ENCODE results near the gene RAB6A.
A peak's percentile ranks its signal among the peaks of the same experiment; 100 is the strongest.
"Not testable (repeated sequence)": the region's sequence is repeated elsewhere in the genome, so short reads cannot be mapped to it uniquely, and the experiment has no call there.

RAB6A gene

DNA sequence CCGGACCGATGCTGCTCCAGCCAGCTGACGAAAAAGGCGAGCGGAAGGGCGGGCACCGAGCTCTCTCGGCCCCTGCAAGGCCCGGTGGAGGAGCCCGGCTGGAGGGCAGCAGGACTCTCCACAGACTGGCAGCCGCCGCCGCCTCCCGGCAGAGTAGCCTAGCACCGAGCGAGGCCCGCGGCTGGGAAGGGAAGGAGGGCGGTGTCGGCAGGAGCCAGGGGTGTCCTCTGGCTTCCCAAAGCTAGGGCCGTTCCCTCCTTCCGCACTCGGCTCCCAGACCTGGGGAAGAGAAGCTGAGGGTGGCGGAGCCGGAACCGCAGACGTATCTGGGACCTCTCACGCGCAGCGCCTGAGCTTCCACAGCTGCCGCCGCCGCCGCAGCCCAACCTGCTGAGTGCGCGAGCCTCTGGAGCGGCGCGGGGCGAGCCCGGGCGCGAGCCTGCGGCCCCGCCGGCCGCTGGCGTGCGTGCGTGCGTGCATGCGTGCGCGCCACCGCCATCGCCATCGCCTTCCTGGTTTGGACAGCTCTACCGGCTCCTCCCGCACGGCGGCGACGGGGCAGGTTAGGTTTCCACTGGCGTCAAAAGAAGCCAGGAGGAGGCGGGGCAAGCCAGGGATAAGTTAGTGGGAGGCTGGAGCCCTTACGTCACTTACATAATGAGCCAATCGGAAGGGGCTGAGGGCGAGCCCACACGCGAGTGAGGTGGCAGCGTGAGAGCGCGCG is at the start of gene RAB6A:
Gene RAB6A (minus strand): TSS at position 396 of the 724 bp plus-strand sequence. CDS start 439 bp downstream, outside the sequence.
- DNase-seq = peak; percentile 99 to 100

DNA sequence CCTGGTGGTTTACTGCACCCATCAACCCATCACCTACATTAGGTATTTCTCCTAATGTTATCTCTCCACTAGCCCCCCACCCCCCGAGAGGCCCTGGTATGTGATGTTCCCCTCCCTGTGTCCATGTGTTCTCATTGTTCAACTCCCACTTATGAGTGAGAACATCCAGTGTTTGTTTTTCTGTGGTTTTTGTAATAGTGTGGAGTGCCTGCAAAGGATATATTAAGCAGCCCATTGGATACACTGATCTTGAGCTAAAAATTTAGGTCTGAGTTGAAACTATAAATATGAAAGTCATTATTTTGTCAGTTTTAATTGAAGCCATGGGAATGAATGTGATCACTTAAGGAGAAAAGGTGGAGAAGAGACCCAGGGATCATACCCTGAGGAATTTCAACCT is 49.8 kb upstream of the RAB6A start:
- DNase-seq = no peak

DNA sequence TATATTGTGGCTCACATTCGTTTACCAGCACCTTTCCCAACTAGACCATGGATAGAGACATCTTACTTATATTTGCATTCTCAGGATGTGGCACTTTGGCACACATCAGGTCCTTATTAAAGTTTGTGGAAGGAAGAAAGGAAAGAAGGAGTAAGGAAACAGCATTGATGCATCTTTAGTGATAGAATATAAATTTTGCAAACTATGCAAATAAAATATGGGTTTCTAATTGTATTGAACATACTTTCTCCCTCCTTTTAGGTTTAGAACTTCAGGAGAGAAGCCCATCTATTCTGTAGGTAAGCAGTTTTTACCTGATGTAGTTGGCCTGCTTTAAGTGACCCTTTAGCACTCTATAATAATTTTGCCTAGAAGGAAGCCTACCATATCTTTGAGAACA is 47.2 kb upstream of the RAB6A start:
- no peak for DNase-seq

DNA sequence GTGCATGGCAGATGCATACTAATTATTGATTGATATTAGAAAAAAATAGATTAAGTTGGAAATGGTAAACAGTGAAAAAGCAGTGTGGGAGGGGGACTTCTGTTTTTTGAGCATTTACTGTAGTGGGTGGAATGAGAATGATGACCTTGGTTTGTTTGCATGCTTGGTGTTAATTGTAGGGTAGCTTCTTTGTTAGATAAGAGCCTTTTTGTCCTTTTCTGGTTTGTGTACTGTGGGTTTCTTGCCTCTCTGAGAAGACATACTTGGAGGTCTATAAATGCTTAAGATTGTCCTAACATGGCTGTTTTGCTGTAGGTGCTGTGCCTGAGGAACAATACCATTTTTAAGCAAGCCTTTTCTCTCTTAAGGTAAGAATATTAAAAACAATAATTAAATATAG is 43.8 kb upstream of the RAB6A start:
- no peak for DNase-seq

DNA sequence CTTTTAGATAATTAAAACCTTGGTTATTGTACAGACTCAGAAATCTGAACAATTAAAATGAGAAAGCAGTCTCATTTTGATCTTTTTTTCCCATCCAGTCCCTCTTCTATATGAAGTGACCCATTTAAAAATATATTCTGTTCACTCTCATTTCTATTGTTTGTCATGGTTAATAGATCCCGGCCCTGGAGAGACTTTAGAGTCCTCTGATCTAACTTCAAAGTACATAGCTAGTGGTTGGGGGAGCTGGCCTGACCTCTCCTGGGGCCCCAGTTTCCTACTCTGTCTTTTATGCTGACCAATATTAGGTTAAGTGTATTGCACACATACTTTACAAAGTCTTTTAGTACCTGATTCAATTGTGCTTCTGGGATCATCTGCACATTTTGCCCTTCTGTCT is 40.3 kb upstream of the RAB6A start:
- DNase-seq = no peak

DNA sequence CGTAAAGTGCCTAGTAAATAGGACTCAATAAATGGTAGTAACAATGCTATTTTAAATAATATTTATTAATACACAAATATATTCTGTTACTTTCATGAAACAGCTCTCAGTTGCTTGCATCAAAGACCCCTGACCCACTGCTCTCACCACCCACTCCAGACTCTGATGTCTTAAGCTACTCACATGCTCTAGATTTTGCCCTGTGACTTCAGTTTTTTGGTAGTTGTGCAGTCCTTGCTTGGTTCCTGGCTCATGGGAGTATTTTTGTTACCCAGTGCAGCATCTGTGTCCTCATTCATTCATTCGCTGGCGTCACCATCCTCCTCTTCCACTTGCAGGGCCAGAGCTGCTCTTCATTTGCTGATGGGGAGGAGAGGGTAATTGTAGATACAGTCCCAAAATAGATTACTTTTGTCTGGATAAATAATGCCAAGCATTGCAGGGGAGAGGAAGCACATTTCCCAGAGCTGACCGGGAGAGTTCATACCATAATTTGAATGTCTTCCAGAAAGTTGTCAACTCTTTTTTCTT is 39.5 kb upstream of the RAB6A start:
- DNase-seq = no peak

DNA sequence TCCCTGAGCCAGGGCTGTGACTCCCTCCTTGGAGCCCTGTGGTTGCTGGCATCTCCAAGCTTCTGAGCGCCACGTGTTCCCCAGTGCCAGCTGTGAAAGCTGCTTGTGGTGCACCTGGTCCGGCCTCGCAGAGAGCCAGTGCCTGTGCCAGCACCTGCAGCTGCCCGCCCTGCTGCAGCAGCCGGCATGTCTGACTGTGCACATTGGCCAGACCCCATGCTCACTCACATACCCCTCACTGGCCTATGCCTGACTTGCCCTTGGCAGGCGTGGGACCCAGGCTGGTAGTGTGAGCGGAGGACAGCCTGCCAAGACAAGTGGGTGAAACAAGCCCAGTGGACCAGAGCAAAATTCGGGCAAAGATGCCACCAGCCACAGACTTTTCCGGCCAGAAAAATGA is 36.6 kb upstream of the RAB6A start:
- peak in 1 of 2 donors; percentile 64 for DNase-seq

DNA sequence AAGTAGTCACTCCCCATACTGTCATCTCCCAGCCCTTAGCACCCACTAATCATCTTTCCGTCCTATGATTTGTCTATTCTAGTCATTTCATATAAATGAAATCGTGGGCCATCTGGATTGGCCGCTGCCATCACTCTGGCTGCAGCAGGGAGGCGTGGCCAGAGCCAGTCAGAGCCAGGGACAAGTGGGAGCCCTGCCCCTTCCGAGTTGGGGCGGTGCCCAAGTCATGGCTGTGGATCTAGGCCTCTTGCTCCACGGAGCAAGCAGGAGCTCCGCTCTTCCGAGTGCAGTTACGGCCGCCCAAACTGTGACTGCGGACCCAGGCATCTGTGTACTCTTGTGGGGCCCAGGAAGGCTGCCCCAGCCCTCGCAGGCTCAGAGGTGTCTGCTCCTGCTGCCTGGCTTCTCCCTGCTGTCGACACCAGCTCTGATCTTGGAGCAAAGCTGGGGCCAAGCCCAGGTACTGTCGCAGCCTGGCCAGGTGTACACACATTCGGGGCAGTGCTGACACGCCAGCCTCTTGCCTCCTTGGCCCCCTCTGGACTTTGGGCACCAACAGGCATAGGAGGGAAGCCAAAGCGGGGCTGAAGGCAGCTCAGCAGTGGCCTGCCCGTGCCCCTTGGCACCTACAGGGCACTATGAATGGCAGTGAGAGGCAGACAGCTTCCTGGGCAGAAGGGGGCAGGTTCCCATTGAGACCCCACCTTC is 35.2 kb upstream of the RAB6A start:
- DNase-seq = peak; percentile 54 to 66

DNA sequence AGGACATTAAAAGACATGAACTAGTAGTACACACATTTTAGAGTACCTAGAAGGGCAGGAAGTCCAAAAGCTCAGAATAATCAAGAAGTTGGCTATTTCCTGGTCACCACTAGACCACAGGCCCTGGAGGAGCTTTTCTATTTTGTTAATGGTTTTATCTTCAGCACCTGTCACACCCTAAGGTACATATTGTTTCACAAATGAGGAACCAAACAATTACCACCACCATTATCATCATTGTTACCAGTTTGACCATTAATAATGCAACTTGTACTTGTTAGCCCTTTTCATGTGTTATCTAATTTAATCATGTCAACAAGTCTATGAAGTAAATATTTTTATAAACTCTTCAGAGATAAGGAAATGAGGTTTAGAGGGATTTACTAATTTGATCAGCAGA is 31.7 kb upstream of the RAB6A start:
- no peak for DNase-seq

DNA sequence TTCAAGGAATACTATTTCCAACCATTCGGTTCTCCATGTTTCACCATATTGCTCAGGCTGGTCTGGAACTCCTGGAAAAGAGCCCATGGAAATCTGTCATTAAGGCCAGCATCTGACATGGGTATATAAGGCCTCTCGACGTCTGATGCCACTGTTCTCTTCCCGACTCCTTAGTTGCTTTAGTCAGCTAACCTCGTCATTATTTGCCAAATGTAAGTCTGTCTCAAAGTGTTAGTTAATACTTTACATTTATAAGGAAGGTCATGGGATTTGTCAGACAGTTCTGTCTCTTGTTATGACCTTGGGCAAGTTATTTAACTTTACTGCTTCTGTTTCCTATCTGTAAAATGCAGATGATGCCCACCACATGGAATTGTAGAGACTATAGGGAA is 28.4 kb upstream of the RAB6A start:
- no peak for DNase-seq

DNA sequence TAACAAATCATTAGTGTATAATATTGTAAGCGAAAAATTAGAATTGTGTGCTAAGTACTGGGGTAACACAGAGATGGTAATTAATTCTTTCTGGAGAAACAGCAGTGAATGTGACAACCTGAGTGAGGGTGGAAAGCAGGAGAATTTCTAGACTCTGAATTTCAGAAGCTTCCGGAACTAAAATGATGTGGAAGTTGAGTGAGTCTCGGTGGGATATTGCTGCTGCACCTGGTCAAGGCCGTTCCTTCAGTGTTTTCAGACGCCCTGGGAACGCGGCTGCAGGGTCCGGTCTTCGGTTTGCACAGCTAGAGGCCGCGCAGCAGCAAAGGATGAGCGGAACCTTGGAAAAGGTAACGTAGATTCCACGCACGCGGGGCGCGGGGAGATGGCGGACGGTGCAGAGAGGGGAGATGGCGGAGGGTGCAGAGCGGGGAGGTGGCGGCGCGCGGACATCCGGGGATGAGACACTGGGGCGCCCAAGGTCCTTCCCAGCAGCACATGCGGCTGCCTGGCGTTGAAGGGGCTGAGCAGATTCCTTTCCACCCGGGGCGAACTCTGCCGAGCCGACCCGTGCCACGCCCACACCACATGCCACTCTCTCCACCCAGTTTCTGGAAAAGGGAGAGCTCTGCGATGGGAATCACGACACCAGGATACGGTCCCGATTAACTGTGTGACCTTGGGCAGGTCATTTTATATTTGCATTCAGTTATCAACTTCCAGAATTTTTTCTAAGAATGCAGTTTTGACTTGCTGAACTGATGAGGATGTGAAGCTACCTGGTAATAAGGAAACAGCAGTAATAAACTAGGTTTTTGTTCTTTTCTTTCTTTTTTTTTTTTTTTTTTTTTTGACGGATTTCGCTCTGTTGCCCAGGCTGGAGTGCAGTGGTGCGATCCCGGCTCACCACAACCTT is 27.0 kb upstream of the RAB6A start, which contains the start of gene MRPL48:
Gene MRPL48 (plus strand): TSS at position 232 of the 916 bp plus-strand sequence. CDS start 98 bp downstream, at position 330.
- DNase-seq = peak; percentile 86 to 93

DNA sequence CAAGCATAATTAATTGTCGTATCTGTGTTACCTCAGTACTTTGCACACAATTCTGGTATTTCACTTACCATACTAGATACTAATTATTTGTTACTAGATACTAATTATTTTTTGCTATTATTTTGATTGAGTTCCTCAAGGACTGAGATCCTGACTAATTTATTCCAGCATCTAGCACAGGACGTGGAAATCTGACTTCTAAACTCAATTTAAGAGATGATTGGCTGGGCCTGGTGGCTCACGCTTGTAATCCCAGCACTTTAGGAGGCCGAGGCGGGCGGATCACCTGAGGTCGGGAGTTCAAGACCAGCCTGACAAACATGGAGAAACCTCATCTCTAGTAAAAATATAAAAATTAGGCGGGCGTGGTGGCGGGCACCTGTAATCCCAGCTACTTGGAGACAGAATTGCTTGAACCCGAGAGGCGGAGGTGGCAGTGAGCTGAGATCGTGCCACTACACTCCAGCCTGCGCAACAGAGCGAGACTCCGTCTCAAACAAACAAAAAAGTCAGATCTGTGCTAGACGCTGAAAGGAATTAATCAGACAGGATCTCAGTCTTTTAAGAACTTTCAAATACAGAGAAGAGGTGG is 26.3 kb upstream of the RAB6A start:
- DNase-seq = no peak

DNA sequence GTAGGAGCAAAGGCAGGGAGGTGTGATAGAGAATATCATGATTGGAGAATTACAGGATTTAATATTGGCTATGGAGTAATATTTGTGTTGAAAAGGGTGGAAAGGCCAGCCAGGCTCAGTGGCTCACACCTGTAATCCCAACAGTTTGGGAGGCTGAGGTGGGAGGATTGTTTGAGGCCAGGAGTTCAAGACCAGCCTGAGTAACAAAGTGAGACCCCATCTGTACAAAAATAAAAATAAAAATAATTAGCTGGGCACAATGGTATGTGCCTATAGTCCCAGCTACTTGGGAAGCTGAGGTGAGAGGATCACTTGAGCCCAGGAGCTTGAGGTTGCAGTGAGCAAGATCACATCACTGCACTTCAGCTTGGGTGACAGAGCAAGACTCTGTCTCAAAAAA is 24.6 kb upstream of the RAB6A start:
- DNase-seq = not testable (repeated sequence)

DNA sequence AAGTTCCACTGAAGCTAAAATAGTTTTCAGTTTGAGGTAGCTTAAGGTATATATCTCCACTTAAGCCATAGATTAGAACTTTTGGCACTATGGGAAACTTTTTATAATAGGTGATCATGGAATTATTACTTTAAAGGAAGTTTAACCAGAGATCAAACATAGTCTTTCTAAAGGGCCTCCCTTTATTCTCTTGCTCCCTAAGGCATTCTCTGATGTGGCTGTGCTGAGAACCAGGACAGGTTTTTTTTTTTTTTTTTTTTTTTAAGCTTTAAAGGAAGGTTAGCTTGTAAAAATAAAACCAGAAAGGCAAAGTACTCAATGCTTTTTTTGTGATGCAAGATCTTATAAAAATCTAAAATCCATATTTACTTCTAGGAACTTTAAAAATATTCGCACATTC is 23.9 kb upstream of the RAB6A start:
- DNase-seq = no peak

DNA sequence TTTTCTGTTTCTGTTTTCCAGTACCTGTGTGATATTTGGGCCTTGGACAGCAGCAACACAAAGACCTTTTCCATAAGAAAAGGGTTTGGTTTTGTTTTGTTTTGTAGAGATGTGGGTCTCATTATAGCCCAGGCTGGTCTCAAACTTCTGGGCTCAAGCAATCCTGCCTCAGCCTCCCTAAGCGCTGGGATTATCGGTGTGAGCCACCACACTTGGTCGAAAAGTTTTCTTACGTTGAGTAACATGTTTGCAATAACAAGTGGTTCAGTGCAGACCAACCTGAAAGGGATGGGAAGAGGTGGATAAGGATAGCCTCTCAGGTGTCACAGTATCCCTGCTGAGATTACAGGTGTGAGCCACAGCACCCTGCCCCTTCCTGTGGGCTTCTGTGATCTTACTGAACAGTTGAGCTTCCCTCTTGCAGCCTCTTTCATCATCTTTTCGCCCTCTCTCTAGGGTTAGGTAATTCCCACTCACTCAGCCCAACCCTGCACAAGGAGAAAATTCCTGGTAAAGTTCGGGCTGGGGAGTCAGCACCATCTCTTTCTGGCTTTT is 23.3 kb upstream of the RAB6A start:
- no peak for DNase-seq

DNA sequence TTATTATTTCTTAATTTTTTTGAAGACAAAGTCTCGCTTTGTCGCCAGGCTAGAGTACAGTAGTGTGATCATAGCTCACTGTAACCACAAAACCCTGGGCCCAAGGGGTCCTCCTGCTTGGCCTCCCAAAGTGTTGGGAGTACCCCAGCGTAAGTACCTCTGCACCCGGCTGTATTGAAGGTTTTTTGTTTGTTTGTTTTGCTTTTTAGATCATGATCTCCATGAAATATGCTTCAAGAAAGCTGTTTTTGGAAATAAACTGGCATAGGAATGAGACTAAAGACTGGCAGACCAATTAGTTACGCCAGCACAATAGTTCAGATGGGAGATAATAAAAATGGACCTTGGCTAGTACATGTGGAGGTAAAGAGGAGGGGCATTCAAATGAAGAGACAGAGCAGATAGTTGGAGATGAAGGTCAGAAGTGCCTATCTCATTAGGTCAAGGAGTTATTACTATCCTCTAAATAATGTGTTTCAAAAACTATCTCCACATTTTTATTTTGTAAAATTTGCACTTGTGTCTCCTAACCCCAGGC is 22.7 kb upstream of the RAB6A start:
- DNase-seq = no peak

DNA sequence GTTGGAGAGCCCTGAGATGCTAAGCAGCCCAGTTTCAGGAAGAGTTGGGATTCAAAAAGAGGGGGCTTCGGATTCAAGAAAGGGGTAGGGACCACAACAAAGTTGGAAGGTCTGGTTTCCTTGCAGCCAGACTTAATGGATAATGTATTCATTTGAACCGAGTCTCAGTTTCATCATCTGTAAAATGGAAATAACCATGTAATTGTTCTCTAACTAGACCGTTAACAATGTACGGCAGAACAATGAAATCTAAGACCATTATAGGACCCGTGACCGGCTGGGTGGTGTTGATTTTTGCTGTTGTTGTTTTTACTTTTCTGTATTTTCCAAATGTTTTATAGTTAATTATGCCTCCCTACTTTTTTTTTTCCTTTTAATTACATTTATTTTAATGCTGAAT is 20.4 kb upstream of the RAB6A start:
- DNase-seq = no peak

DNA sequence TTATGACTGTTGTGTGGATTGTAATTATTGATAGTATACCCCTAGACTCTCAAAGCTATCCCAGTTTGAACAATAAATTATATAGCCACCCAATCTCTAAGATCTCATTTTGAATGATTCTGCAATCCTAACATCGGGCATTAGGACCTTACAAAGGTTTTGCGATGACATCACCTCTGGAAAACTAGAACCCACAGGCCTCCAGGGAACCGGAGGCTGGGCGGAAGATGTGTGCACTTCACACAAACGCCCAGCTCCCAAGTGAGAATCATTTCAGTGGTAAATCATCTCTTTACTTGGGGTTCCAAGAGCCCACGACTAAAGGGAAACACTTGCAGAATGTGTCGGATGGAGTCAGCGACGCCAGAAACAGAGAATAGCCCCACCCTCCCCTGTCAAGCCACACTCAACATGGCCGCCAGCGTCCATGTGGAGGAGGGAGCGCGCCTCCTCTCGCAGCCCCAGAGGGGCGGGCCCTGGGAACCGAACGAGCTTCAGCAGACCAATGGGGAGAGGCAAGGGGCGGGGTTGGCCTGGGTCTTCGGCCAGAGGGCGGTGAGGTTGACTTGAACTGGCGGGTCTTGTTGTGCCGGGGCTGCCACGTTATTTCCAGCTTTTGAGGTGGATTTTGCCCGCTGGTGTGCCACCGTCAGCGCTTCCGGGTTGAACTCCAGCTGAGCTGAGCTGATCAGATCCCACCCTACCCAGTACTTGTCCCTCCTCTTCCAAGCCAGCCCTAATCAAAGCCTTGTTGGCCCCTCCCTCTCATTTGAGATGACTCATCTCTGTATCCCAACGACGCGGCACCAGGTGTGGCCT is 18.4 kb upstream of the RAB6A start:
- peak; percentile 99 for DNase-seq

DNA sequence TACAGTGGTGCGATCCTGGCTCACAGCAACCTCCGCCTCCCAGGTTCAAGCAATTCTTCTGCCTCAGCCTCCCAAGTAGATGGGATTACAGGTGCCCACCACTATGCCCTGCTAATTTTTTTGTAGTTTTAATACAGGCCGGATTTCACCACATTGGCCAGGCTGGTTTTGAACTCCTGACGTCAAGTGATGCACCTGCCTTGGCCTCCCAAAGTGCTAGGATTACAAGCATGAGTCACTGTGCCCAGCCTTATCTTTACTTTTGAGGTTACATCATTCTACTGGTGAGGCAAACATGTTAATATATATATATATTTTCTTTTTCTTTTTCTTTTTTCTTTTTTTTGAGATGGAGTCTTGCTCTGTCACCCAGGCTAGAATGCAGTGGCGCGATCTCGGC is 9.9 kb upstream of the RAB6A start:
- DNase-seq = not testable (repeated sequence)

DNA sequence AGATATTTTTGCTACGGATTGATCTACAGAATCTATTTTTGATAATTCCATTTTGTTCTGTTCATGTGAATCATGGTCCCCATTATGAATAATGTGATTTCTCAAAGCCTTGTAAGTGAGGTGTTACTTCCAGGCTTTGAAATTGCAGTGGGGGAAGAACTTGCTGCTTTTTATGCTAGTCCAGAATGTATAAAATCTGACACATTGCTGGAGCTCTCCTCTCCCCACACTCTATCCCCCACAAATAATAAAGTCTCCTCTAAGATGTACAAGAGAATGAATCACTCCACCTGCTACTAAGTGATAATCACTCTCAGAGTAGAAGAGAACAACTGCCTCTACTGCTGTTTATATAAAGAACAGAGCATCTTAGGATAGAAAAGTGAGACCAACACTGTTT is 5.9 kb upstream of the RAB6A start:
- DNase-seq = no peak

DNA sequence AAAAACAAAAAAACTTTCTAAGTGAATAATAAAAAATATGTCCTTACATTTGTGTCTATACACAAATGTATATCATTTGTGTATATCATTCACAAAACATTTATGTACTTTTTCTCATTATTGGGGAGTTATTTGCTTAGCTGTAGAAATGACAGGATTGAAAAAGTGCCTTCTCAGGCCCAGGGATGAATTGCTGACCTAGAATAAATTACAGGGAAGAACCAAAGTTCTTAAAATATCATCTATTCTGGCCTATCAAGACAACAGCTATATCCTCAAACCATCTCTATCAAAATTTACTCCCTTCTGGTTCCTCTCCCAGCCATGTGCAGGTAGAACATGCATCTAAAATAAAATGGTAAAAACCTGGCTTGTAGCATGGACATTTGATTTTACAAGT is 1.9 kb upstream of the RAB6A start:
- no peak for DNase-seq

Measured in hippocampal formation (tissue), 2 donors.